Common myeloid progenitor, CD34-positive (primary cell): Measurements from ENCODE around the gene FTL.

Experiments
- CTCF ChIA-PET: fragments of 350-600 bp; sonication (Branson Sonifier 250); formaldehyde crosslinking; loops from one replicate; lab custom pipeline; 2021; ENCODE audit warnings: antibody characterized with exemption; lab: Charles Lee
- POLR2A ChIA-PET: fragments of 350-600 bp; sonication (Branson Sonifier 250); formaldehyde crosslinking; loops from one replicate; lab custom pipeline; 2021; ENCODE audit warnings: antibody characterized with exemption; lab: Charles Lee
- DNase-seq, 3 donors: peaks; one replicate each; pipeline versions ENCODE4 v3.0.0 to v3.0.0-alpha.2; 2013
- H3K27ac ChIP-seq, 2 experiments: 1 replicate in 1 of 2; 2 replicates in 1 of 2; pipeline ENCODE4 v1.7.0; 2013; ENCODE audit warnings: inconsistent platforms in 2 of 2, low read length in 2 of 2, mild to moderate bottlenecking in 2 of 2, low read depth in 1 of 2, moderate library complexity in 1 of 2; ENCODE audit not compliant: severe bottlenecking in 2 of 2, insufficient read depth in 1 of 2, poor library complexity in 1 of 2
- H3K27me3 ChIP-seq, 5 experiments: replicated peaks in 2 of 5; 1 replicate in 3 of 5; 2 replicates in 2 of 5; pipeline versions ENCODE4 v1.6.1 to v1.7.0; 2013; ENCODE audit warnings: low read length in 4 of 5, mild to moderate bottlenecking in 2 of 5, moderate library complexity in 2 of 5, inconsistent platforms in 1 of 5; ENCODE audit not compliant: insufficient read depth in 5 of 5, control insufficient read depth in 4 of 5
- H3K36me3 ChIP-seq, 4 experiments: 1 replicate in 2 of 4; 2 replicates in 2 of 4; pipeline versions ENCODE4 v1.6.1 to v1.7.0; 2013; ENCODE audit warnings: low read length in 3 of 4, control low read depth in 1 of 4, mild to moderate bottlenecking in 1 of 4; ENCODE audit not compliant: control insufficient read depth in 4 of 4, insufficient read depth in 4 of 4
- H3K4me1 ChIP-seq, 4 experiments: 1 replicate in 3 of 4; 2 replicates in 1 of 4; pipeline versions ENCODE4 v1.6.1 to v1.7.1; 2013; ENCODE audit warnings: low read length in 3 of 4, mild to moderate bottlenecking in 3 of 4, control low read depth in 1 of 4, inconsistent platforms in 1 of 4, moderate library complexity in 1 of 4; ENCODE audit not compliant: control insufficient read depth in 4 of 4, insufficient read depth in 4 of 4; ENCODE audit errors: control extremely low read depth in 1 of 4
- H3K4me3 ChIP-seq, 7 experiments: 1 replicate in 4 of 7; 2 replicates in 3 of 7; pipeline versions ENCODE4 v1.5.1 to v1.7.0; 2013; ENCODE audit warnings: mild to moderate bottlenecking in 7 of 7, low read length in 6 of 7, moderate library complexity in 6 of 7, inconsistent platforms in 2 of 7, low read depth in 2 of 7, control low read depth in 1 of 7; ENCODE audit not compliant: insufficient read depth in 4 of 7, control insufficient read depth in 1 of 7; ENCODE audit errors: extremely low read depth in 1 of 7
- H3K9me3 ChIP-seq, 5 experiments: 1 replicate in 4 of 5; 2 replicates in 1 of 5; pipeline versions ENCODE4 v1.6.1 to v1.7.1; 2013; ENCODE audit warnings: low read length in 4 of 5, mild to moderate bottlenecking in 2 of 5, inconsistent platforms in 1 of 5, low read depth in 1 of 5, moderate library complexity in 1 of 5; ENCODE audit not compliant: control insufficient read depth in 4 of 5, insufficient read depth in 2 of 5; ENCODE audit errors: control extremely low read depth in 1 of 5
- WGBS: methylation state at CpG from one replicate; pipeline ENCODE4 v1.1.5; 2013; ENCODE audit not compliant: insufficient coverage; 5-methylcytosine and 5-hydroxymethylcytosine counted together

The FTL gene

DNA sequence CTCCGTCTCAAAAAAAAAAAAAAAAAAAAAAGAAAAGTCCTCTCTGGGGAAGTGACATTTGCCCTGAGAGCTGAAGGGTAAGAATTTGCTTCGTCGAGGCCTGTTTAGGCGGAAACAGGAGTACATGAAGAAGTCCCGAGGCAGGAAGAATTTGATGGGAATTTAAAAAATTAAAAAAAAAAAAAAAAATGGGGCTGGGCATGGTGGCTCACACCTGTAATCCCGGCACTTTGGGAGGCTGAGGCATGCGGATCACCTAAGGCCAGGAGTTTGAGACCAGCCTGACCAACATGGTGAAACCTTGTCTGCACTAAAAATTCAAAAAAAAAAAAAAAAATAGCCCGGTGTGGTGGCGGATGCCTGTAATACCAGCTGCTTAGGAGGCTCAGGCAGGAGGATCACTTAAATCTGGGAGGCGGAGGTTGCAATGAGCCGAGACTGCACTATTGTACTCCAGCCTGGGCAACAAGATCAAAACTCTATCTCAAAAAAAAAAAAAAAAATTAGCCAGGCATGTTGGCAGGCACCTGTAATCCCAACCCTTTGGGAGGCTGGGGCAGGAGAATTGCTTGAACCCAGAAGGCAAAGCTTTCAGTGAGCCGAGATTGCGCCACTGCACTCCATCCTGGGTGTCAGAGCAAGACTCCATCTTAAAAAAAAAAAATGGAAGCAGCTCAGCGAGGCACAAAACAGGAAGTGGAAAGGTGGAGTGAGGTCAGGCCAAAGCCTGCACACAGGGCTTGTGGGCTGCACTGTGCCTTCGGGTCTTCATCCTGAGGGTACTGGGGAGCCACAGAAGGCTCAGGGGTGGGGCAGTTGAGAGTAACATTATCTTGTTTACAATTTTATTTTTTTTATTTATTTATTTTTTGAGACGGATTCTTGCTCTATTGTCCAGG is 5.5 kb upstream of the FTL start:
- WGBS = 78% methylated on average over 7 of the region's 16 CpGs
- ChIA-PET CTCF (interaction anchor here (0.7 to 1.4 kb wide), 4 partner anchors 8 to 85 kb away, joined by 3 read pairs; no protein-coding TSS in a partner anchor), POLR2A (no interaction called here)
- H3K27me3 ChIP-seq = no peaks in the 10 kb centered on the region
- H3K9me3 ChIP-seq = no peaks in the 10 kb centered on the region
- H3K36me3 ChIP-seq = peaks cover 2 to 17% (median 7%) of the 10 kb centered on the region in 4 experiments
- DNase-seq = peak in 2 of 3 donors; percentile 41 to 56
- no peak overlapping the region for H3K27ac ChIP-seq
- peaks cover 7 to 49% (median 47%) of the 10 kb centered on the region in 4 experiments for H3K4me1 ChIP-seq
- no peak overlapping the region for H3K4me3 ChIP-seq

GRCh38 chr19:48961051-48961649 is 4.0 kb upstream of the FTL start:
- peak overlapping the region in 1 of 2 experiments; percentile 98 for H3K27ac ChIP-seq
- ChIA-PET POLR2A (no interaction called here), CTCF (interaction anchor here (0.6 kb wide), 1 partner anchor 627 kb away, joined by 3 read pairs; no protein-coding TSS in a partner anchor)
- no peaks in the 10 kb centered on the region for H3K9me3 ChIP-seq
- H3K27me3 ChIP-seq = no peaks in the 10 kb centered on the region
- 94% methylated on average over 13 of the region's 19 CpGs for WGBS
- DNase-seq = no peak
- peaks cover 2 to 19% (median 6%) of the 10 kb centered on the region in 4 experiments for H3K36me3 ChIP-seq
- H3K4me1 ChIP-seq = peaks cover 9 to 47% (median 41%) of the 10 kb centered on the region in 4 experiments
- H3K4me3 ChIP-seq = no peak overlapping the region

GRCh38 chr19:48961673-48962028 is 3.5 kb upstream of the FTL start:
- H3K27ac ChIP-seq = peak overlapping the region in 1 of 2 experiments; percentile 98

GRCh38 chr19:48962029-48962848 is 2.9 kb upstream of the FTL start:
- CTCF ChIA-PET = interaction anchor here (1.2 kb wide), 1 partner anchor 8 kb away, joined by 5 read pairs; no protein-coding TSS in a partner anchor
- 28% methylated on average over 22 of the region's 22 CpGs for WGBS
- H3K27ac ChIP-seq = peak overlapping the region; percentile 64 to 98

More at GRCh38 chr19:48961673-48962028, 3.5 kb upstream of the FTL start:
- ChIA-PET CTCF (interaction anchor here (1.2 kb wide), 1 partner anchor 9 kb away, joined by 5 read pairs; no protein-coding TSS in a partner anchor), POLR2A (interaction anchor here (1.1 kb wide), 1 partner anchor 61 kb away, joined by 5 read pairs; the partner anchor contains the start of gene NUCB1)
- 83% methylated on average over 10 of the region's 12 CpGs for WGBS
- DNase-seq = no peak
- Histone ChIP-seq H3K4me1 (peaks cover 13 to 50% (median 43%) of the 10 kb centered on the region in 4 experiments), H3K4me3 (peak overlapping the region in 4 of 7 experiments; percentile 42 to 81 (median 51)), H3K36me3 (peaks cover 4 to 21% (median 10%) of the 10 kb centered on the region in 4 experiments), H3K9me3 (no peaks in the 10 kb centered on the region), H3K27me3 (no peaks in the 10 kb centered on the region)

DNA sequence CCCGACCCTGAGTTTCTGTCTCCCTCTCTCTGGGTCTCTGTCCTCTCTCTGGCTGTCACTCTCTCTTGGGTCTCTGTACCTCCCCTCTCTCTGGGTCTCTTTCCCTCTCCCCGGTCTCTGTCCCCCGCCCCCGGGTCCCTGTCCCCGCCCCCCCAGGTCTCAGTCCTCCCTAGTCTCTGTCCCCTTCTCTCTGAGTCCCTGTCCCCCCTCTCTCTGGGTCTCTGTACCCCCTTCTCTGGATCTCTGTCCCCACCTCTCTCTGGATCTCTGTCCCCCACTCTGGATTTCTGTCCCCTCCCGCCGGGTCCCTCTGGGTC is 2.3 kb upstream of the FTL start:
- ChIA-PET CTCF (interaction anchor here (1.2 kb wide), 1 partner anchor 8 kb away, joined by 5 read pairs; no protein-coding TSS in a partner anchor), POLR2A (interaction anchor here (1.0 to 1.1 kb wide), 2 partner anchors 62 to 88 kb away, joined by 5 read pairs; partner anchors contain the start of gene NUCB1)
- 37% methylated on average over 2 of the region's 7 CpGs for WGBS
- peaks cover 7 to 27% (median 15%) of the 10 kb centered on the region in 4 experiments for H3K36me3 ChIP-seq
- H3K27me3 ChIP-seq = no peaks in the 10 kb centered on the region
- no peak for DNase-seq
- H3K9me3 ChIP-seq = no peaks in the 10 kb centered on the region
- peak overlapping the region; percentile 97 to 98 for H3K27ac ChIP-seq
- H3K4me1 ChIP-seq = peaks cover 13 to 57% (median 51%) of the 10 kb centered on the region in 4 experiments
- H3K4me3 ChIP-seq = peak overlapping the region in 4 of 7 experiments; percentile 24 to 81 (median 51)

More at GRCh38 chr19:48962029-48962848, 2.9 kb upstream of the FTL start:
- peak; percentile 67 to 77 (median 69) for DNase-seq
- POLR2A ChIA-PET = interaction anchor here (1.0 to 1.1 kb wide), 2 partner anchors 62 to 87 kb away, joined by 5 read pairs; partner anchors contain the start of gene NUCB1
- Histone ChIP-seq H3K4me3 (peak overlapping the region in 5 of 7 experiments; percentile 33 to 81 (median 43)), H3K36me3 (peaks cover 7 to 22% (median 11%) of the 10 kb centered on the region in 4 experiments), H3K4me1 (peaks cover 13 to 53% (median 48%) of the 10 kb centered on the region in 4 experiments), H3K27me3 (no peaks in the 10 kb centered on the region), H3K9me3 (no peaks in the 10 kb centered on the region)
